Measurements from ENCODE around the gene DTD2.

DTD2 gene

GRCh38 chr14:31403707-31404106, 53.6 kb downstream of the DTD2 start:
- no peak for DNase-seq

GRCh38 chr14:31402764-31403439, 54.4 kb downstream of the DTD2 start:
- DNase-seq, result no peak

GRCh38 chr14:31401369-31401932, 55.9 kb downstream of the DTD2 start:
- DNase-seq, result no peak

- DNase-seq, result no peak
Observed at GRCh38 chr14:31400031-31400638, 57.2 kb downstream of the DTD2 start.
